Dermis microvascular lymphatic vessel endothelial cell (primary cell): Measurements from ENCODE around the gene NUDCD3. TPM values are rescaled to one million over a fixed set of nuclear protein-coding genes. Genes with fewer than 3 reads are reported as not detected.
"Not testable (repeated sequence)": the region's sequence is repeated elsewhere in the genome, so short reads cannot be mapped to it uniquely, and the experiment has no call there.

Experiments used
- DNase-seq, 2 donors: peaks; one replicate each; pipeline versions ENCODE4 v3.0.0 to v3.0.0-alpha.2; 2010; ENCODE audit warnings: low read depth in 2 of 2
- total RNA-seq: library from RNA; depleted of rRNA; stranded (reverse); fragments of >200 nt; gene quantifications from 2 replicates; pipeline ENCODE4 v1.2.1, GENCODE V29; 2014

The NUDCD3 gene
- total RNA-seq, 1 donor from 2014 or later, result 60.7 TPM

- DNase-seq, result no peak
These were observed 28.3 kb upstream of the NUDCD3 start for GRCh38 chr7:44518761-44519160.

- no peak for DNase-seq
These were observed 26.7 kb upstream of the NUDCD3 start for GRCh38 chr7:44517175-44517574.

- no peak for DNase-seq
These were observed 25.3 kb upstream of the NUDCD3 start for GRCh38 chr7:44515590-44516268.

- no peak for DNase-seq
These were observed 22.3 kb upstream of the NUDCD3 start for GRCh38 chr7:44512736-44513135.

GRCh38 chr7:44511863-44512468, 21.5 kb upstream of the NUDCD3 start:
- DNase-seq, result no peak

GRCh38 chr7:44511236-44511635, 20.8 kb upstream of the NUDCD3 start:
- DNase-seq, result no peak

- no peak for DNase-seq
These were observed 18.0 kb upstream of the NUDCD3 start for GRCh38 chr7:44508328-44509030.

- DNase-seq, result not testable (repeated sequence)
These were observed 16.3 kb upstream of the NUDCD3 start for GRCh38 chr7:44506592-44507288.

GRCh38 chr7:44505595-44505994, 15.1 kb upstream of the NUDCD3 start:
- no peak for DNase-seq

- DNase-seq, result no peak
These were observed 7.9 kb upstream of the NUDCD3 start for GRCh38 chr7:44498230-44498954.

GRCh38 chr7:44497155-44498027, 6.9 kb upstream of the NUDCD3 start:
- DNase-seq, result no peak

GRCh38 chr7:44496385-44496784, 5.9 kb upstream of the NUDCD3 start:
- DNase-seq, result no peak

GRCh38 chr7:44494960-44495359, 4.5 kb upstream of the NUDCD3 start:
- DNase-seq, result no peak

- no peak for DNase-seq
These were observed 771 bp upstream of the NUDCD3 start for GRCh38 chr7:44491229-44491628.

- DNase-seq, result peak; percentile 10 to 52
These were observed 505 bp downstream of the NUDCD3 start for GRCh38 chr7:44489955-44490350.

GRCh38 chr7:44488955-44489354, 1.5 kb downstream of the NUDCD3 start:
- no peak for DNase-seq

- DNase-seq, result peak in 1 of 2 donors; percentile 36
These were observed 3.8 kb downstream of the NUDCD3 start for GRCh38 chr7:44486693-44487092.

- DNase-seq, result no peak
These were observed 4.5 kb downstream of the NUDCD3 start for GRCh38 chr7:44486001-44486400.

- peak in 1 of 2 donors; percentile 15 for DNase-seq
These were observed 5.8 kb downstream of the NUDCD3 start for GRCh38 chr7:44484482-44485313.
